Measurements from ENCODE around the gene CNTFR.

CNTFR gene

GRCh38 chr9:34590381-34591247 lies 1.1 kb upstream of the CNTFR start:
- no peak for DNase-seq

- DNase-seq, result no peak
These were observed 571 bp downstream of the CNTFR start for GRCh38 chr9:34588671-34589635.

- no peak for DNase-seq
These were observed 2.3 kb downstream of the CNTFR start for GRCh38 chr9:34587271-34587670.

DNA sequence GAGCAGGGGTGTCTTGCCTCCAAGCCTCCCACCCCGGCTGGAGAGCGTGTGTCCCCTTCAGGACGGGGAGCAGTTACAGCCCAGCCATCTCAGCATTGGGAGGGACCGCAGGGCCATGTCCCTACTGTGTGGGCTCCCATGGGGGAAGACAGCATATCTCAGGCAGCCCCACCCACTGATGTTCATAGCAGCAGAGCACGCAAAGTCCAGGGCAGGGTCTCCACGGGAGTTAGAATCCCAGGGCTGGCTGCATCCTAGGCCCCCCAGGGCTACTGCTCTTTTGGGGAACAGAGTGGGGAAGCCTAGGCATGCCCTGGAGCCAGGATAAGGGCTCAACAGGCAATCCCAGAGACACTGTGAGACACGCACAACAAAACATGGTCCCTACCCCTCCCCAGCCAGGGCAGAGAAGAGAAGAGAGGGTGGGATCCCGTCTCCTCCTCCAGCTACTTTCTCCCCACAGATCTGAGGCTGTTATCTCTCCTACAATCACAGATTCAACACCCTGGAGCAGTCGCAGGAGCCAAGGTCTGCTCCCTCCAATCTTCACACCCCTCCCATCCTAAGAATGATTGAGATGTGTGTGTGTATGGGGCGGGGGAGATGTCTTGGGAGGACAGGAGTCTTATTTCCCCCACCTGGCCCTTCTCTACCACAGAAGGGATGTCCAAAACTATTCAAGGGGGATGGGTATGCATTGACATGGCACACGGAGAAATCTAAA lies 3.4 kb downstream of the CNTFR start:
- DNase-seq, result no peak

GRCh38 chr9:34584970-34585369 lies 4.6 kb downstream of the CNTFR start:
- no peak for DNase-seq

DNA sequence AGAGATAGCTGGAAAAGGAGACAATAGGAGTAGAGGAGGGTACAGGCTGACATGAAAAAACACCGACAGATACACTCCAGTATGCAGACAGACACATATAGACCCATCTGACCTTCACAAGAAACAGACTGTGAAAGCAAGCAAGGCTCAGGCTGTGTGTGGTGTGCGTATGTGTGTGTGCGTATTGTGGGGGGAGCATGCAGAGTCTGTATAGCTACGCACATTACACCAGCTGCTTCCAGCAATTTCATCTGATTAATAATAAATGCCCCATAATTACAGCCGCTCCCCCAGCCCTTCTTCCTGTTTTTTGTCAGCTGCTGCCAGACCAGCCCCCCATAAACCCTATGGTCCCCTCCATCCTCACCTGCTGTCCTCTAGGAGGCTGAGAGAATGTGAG lies 6.7 kb downstream of the CNTFR start:
- no peak for DNase-seq

- no peak for DNase-seq
These were observed 8.2 kb downstream of the CNTFR start for GRCh38 chr9:34581318-34581717.

GRCh38 chr9:34580358-34580757 lies 9.2 kb downstream of the CNTFR start:
- no peak for DNase-seq

GRCh38 chr9:34579808-34580163 lies 9.7 kb downstream of the CNTFR start:
- DNase-seq, result no peak

DNA sequence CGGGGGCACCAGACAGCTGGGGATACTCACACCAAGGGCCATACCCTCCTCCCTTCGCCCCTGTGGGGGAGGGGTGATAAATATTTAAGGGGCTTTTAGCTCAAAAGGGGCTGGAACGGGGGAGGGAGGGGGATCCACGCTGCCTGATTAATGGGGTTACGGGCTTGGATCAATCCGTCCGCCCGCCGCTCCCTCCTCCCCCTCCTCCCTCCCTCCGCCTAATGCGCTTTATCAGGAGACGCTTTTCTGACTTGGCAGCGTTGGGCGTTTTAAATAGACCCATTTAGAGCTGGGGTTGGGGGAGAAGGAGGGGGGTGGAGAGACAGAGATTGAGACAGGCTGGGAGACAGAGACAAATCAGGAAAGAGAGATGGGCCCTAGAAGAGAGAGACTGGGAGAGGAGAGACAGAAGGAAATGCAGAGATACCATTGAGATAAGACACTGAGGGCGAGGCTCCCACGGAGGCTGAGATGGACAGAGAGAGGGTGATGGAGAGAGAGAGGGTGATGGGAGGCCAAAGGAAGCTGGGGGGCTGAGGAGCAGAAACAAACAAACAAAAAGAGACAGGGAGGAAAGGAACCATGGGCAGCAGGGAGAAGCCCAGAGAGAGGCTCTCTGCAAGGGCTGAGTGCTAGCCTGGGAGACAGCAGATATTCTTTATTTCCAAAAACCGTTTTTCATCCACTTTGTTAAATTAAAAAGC lies 10.3 kb downstream of the CNTFR start:
- DNase-seq, result no peak

DNA sequence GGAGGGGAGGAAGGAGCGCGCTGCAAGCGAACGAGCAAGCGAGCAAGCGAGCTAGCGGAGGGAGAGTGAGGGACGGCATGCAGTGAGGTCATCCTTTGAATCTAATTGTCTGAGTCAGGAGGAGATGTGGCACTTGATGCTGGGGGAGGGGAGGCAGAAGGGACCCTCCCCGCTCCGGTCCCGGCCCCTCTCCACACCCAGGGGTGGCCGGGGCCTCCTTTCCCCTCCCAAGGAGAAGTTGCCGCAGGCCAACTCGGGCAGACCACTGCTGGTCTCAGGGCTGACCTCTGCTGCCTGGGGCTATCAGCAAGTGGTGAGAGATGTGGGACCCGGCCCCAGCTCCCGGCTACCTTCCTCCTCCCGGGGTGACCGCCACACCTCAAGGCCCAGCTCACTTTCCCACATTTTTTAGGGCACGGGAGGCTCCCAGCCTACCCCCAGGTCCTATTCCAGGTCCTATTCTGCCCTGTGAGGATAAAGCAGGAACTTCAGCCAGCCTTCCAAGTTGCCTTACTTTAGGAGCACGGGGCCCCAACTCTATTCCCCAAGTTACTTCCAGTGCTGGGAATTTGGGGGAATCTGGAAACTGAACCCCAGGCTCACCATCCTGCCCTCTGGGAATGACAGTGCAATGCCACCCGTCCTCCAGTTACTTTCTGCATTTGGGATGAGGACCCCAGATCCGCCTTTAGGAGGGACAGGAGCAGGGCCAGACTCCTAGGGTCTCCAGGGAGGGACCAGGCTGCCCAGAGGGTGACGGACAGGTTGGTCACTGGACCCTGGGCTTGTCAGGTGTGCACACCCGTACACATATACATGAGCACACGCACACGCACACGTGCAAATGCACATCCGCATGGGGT lies 11.1 kb downstream of the CNTFR start:
- DNase-seq, result no peak

DNA sequence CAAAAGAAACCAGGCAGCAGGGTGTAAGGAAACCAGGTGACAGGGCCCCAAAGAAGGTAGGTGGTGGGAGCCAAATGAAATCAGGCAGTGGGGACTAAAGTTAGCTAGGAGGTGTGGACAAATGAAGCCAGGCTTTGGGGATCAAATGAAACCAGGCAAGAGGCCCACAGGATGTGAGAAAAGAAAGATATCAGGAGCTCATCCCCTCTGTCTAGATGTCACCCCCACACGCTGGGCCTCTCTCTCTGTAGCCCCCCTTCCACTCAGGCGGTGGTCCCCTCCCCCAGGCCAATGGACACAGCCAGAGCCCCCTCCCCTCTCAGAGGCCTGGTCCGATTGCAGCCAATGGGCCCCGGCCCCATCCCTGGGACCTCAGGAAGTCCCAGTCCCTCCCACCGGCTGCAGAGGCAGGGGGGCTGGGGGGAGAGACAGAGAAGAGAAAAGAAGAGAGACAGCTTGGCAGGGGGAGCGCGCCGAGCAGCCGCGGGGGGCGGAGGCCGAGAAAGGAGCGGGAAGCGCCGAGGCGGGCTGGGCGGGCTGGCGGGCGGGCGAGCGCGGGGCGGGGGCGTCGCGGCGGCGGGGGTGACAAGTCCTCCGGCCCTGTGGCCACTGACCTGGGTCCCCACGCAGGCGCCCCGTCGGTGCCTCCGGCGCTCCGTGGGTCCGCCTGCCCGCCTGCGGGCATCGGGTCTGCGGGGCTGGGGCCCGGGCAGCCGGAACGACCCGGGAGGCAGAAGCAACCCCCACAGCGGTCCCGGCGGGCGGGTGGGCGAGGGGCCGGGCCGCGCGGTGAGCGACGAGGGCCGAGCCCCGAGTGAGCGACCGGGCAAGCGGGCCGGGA lies 11.9 kb downstream of the CNTFR start:
- no peak for DNase-seq

- no peak for DNase-seq
These were observed 12.7 kb downstream of the CNTFR start for GRCh38 chr9:34576597-34577399.

DNA sequence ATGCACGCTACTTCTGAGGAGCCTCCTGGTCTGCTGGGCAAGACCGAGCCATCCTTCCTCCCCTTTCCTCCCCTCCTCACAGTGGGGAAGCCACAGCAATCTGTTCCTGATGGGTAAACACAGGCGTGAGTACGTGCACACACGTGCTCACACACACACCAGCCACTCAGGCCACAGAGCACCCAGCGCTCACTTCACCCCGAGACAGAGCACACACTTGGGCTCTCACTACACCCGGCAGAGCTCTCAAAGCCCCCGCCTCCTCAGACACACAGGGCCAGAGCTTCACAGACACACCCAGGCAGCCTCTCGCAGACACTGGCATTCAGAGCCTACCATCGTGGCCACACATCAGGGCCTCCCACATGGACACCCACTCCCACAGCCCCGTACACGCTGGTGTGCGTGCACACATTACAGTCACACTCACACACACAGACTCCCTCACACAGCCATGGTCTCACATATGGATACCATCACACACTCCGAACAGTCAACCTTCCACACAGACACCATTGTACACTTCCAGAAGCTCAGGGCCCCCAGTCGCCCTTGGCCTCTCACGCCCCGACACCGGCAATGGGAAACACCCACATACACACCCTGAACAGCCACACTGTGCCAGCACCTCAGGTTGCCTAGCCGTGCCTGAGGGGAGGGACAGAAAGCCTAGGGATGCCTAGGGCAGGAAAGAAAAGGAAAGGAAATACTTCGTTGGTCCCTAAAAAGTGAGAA lies 13.5 kb downstream of the CNTFR start:
- DNase-seq, result no peak

DNA sequence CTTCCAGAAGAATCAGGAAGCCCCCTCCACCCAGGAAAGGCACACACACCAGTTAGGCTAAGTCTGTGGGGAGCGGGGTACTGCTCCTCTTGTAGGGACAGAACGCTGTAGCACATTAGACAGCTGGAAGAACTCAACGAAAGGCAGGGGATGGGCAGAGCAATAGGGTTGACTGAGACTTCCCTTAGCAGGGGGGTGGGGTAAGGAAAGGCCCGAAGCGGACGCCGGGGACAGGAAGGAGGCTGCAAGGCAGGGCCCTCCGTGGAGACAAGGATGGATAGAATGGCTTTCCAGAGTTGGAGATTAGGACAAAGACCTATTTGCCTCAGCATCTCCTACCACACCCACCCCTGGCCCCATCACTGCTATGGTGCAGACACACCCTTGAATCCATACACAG lies 14.3 kb downstream of the CNTFR start:
- DNase-seq, result no peak

GRCh38 chr9:34574571-34574970 lies 15.0 kb downstream of the CNTFR start:
- DNase-seq, result no peak

DNA sequence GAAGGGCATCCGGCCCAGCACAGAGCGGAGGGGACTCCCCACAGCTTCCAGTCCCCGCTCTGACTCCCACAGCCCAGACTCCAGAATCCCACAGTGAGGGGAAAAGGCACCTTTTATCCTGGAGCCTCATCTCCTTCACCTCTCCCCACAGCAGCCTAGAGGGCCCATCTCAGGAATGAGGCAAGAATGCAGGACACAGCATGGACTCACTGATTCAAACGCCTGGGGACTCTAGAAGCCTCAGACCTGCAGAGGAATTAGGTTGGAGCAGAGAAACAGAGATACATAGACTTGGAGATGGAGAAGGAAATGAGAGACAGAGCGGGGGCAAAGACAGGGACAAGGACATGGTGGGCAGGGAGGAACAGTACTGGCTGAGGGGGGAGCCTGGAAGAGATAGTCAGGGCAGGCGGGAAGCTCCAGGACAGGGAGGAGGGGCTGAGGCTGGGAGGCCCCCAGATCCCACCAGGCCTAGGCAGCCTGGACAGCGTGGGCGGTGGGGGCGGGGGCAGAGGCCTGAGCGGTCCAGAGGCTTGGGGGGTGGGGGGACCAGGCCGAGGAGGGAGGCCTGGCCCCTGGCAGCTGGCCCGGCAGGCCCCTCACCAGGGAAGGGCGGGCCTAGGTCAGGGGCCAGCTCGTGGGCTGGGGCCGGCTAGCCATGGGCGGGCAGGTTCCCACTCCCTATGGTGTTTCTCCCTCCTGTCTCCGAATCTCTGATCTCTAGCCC lies 15.8 kb downstream of the CNTFR start:
- no peak for DNase-seq

DNA sequence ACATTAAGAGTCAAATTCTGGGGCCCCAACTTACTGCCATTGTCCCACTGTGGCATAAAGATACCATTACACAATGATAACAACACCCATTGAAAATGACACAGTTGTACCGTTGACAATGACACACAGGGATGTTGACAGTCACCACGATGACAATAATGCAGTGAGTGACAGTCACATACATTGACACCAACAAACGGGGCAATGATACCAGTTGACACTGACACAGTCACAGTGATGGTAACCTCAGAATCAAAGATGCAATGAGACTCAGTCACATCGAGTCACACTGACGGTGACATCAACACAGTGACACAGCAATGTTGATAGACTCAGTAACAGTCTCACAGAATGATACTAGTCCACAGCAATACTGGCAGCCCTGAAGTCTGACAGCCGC lies 16.9 kb downstream of the CNTFR start:
- no peak for DNase-seq

All from CD4-positive, alpha-beta T cell treated with Interleukin-12 subunit alpha and Interleukin-12 subunit beta, for 1 hour (primary cell).